Fibroblast of pulmonary artery (primary cell): Measurements from ENCODE around the gene TRIM36.

Source experiments
- DNase-seq: peaks from one replicate; pipeline ENCODE4 v3.0.0-alpha.2; 2010; ENCODE audit warnings: low read depth
- H3K4me3 ChIP-seq: replicated peaks from 2 replicates; pipeline ENCODE4 v1.5.1; 2011; ENCODE audit warnings: low read depth, mild to moderate bottlenecking, control low read depth, low read length, moderate library complexity
- TF ChIP-seq, protein P1 (sequence below): IDR thresholded peaks from 2 replicates; pipeline ENCODE4 v1.5.1; 2011; ENCODE audit warnings: mild to moderate bottlenecking, control low read depth, low read length, inconsistent platforms; ENCODE audit errors: missing control alignments

TRIM36 gene

DNA sequence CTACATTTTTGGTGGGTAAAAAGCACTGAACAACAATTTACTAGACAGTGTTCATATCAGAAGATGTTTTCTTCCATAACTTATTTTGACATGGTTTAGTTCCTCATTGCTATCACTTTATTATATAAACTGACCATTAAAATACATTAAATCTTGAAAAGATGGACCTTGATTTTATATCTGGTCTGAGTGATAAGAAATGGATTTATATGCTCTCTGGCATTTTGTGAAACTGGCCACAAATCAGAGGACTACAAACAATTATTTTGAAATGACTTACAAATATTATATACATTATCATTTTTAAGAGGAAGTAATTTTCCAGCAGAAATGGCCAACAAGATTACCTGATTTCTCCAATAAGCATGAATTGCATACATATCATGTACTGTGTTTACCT, 23.6 kb upstream of the TRIM36 start:
- DNase-seq = no peak
- H3K4me3 ChIP-seq = no peak overlapping the region
- TF ChIP-seq, protein P1, sequence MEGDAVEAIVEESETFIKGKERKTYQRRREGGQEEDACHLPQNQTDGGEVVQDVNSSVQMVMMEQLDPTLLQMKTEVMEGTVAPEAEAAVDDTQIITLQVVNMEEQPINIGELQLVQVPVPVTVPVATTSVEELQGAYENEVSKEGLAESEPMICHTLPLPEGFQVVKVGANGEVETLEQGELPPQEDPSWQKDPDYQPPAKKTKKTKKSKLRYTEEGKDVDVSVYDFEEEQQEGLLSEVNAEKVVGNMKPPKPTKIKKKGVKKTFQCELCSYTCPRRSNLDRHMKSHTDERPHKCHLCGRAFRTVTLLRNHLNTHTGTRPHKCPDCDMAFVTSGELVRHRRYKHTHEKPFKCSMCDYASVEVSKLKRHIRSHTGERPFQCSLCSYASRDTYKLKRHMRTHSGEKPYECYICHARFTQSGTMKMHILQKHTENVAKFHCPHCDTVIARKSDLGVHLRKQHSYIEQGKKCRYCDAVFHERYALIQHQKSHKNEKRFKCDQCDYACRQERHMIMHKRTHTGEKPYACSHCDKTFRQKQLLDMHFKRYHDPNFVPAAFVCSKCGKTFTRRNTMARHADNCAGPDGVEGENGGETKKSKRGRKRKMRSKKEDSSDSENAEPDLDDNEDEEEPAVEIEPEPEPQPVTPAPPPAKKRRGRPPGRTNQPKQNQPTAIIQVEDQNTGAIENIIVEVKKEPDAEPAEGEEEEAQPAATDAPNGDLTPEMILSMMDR = no peak

DNA sequence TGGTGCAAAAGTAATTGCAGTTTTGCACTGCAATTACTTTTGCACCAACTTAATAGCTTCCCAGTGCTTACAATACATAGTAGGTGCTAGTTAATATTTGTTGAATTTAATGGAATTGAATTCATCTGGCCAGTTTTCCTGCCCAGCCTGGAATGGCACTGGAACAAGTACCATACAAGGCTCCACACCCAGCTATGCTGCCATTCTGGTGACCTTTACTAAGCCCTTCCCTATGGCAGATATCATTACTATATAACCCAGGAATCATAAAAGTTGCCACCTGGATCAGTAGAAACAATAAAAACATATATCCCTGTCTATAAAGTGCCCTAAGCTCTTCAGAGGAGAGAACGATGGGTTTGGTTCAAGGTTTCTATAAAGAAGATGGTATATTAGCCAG, 22.4 kb upstream of the TRIM36 start:
- H3K4me3 ChIP-seq = no peak overlapping the region
- TF ChIP-seq, protein P1 = no peak
- no peak for DNase-seq

DNA sequence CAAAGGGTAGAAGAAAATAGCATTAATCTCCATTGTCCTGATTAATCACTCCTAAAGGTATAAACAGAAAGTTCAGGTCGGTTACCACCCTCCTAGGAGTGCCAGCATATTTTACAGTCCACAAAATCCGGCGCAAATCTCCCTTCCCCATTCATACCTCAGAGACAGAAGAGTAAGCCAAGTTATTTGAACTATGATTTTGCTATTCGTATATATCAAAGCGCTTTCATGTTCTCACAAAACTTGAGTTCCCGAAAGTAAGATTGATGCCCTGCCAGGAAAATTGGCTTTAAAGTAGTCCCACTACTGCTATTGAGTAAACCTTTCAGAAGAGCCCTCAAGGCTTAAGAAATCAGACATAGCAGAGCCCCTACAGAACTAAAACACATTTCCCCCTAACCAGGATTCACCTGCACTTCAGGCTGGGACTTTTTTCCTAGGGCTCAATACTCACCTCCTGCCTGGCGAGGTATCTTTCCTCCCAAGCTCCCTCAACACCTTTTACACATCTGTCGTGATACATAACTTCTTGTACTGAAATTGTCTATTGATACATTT, 21.8 kb upstream of the TRIM36 start:
- TF ChIP-seq, protein P1 = no peak
- H3K4me3 ChIP-seq = no peak overlapping the region
- DNase-seq = no peak

DNA sequence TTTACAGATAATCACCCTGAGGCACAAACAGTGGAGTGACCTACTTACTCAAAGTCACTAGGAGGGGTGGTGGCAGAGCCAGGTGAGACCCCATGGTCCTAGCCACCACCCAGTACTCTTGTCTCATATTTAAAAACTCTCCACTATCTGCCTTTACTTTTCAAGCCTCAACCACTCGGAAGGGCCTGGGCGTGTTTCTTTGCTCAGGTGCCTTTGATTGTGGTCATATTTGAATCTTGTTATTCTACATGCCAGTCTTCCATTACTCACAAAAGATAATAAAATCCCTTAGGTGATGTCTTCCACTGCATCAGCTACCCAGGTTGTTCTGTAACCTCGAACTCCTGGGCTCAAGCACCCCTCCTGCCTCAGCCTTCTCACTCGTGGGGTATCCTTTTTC, 20.7 kb upstream of the TRIM36 start:
- H3K4me3 ChIP-seq = no peak overlapping the region
- no peak for DNase-seq
- TF ChIP-seq, protein P1 = no peak

DNA sequence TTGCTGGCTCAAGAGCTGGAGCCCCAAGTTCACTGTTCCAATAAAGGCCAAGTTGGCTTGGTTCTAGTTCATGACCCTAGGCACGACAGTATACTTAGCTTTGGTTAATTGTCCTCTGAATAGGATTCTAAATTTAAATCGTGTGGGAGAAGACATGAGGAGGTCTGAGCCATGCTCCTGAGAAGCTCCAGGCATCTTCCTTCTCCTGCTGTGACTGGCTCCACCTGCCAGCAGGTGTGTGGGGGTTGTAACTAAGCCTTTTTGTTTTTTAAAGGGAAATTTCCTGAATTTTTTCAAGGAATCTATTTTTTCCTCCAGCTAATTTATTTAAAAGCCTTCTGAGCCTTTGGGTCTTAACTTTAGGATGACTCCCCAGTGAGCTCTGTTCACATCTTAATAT, 20.2 kb upstream of the TRIM36 start:
- H3K4me3 ChIP-seq = no peak overlapping the region
- DNase-seq = no peak
- TF ChIP-seq, protein P1 = no peak

DNA sequence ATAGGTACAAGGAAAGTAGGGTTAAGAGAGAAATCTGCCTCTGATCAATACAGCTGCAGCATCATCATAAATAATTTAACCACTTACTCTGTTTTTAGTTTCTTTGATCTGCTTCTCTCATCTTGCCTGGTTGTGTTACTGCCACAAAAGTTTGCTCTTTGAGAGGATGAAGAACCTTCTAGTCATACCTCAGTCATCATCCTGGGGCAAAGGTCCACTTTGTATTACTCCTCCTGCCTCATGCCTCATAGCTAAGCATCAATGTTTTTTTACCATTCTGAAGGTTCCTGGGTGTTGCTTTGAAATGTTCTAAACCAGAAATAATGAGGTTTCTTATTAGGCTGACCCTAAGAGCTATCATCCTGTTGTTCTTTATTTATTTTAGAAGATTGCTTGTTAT, 17.1 kb upstream of the TRIM36 start:
- H3K4me3 ChIP-seq = no peak overlapping the region
- DNase-seq = no peak
- TF ChIP-seq, protein P1 = no peak

DNA sequence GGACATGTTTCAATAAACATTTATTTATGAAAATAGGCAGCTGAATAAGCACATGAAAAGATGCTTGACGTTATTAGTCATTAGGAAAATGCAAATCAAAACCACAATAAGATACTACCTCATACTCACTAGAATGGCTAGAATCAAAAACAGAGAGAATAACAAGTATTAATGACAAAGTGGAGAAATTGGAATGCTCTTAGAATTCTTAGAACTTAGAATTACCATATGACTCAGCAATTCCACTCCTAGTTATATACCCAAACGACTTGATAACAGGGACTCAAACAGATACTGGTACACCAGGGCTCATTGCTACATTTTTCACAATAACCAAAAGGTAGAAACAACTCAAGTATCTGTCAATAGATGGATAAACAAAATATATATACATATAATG, 15.1 kb upstream of the TRIM36 start:
- TF ChIP-seq, protein P1 = no peak
- H3K4me3 ChIP-seq = no peak overlapping the region
- no peak for DNase-seq
